Endothelial cell (in vitro differentiated cells): Measurements from ENCODE around the gene ZFHX3. TPM values are rescaled to one million over a fixed set of nuclear protein-coding genes. Genes with fewer than 3 reads are reported as not detected.

ENCODE experiments used
- DNase-seq: peaks from one replicate; pipeline ENCODE4 v3.0.0; 2021; ENCODE audit warnings: low spot score
- H3K27ac Mint-ChIP-seq: one replicate; pipeline ENCODE4 v1.8.0; 2021; ENCODE audit warnings: mixed read lengths, inconsistent platforms; ENCODE audit not compliant: unreplicated experiment
- H3K27me3 Mint-ChIP-seq: one replicate; pipeline ENCODE4 v1.8.0; 2021; ENCODE audit warnings: mild to moderate bottlenecking, moderate library complexity, mixed read lengths, inconsistent platforms; ENCODE audit not compliant: unreplicated experiment
- H3K36me3 Mint-ChIP-seq: one replicate; pipeline ENCODE4 v1.8.0; 2021; ENCODE audit warnings: mild to moderate bottlenecking, low read depth, mixed read lengths, inconsistent platforms; ENCODE audit not compliant: unreplicated experiment
- H3K4me1 Mint-ChIP-seq: one replicate; pipeline ENCODE4 v1.8.0; 2021; ENCODE audit warnings: mild to moderate bottlenecking, mixed read lengths, inconsistent platforms; ENCODE audit not compliant: unreplicated experiment
- H3K4me3 Mint-ChIP-seq: one replicate; pipeline ENCODE4 v1.8.0; 2021; ENCODE audit warnings: mild to moderate bottlenecking, mixed read lengths, inconsistent platforms; ENCODE audit not compliant: unreplicated experiment
- H3K9me3 Mint-ChIP-seq: one replicate; pipeline ENCODE4 v1.8.0; 2021; ENCODE audit warnings: mixed read lengths, inconsistent platforms; ENCODE audit not compliant: unreplicated experiment
- total RNA-seq: library from RNA; stranded (reverse); fragmentation: NEBNext Ultra II Directional; extraction: Animal tissue kit (Norgen Biotek cat#: 25700); gene quantifications from one replicate; pipeline ENCODE4 v1.2.1, GENCODE V29; 2021; ENCODE audit not compliant: unreplicated experiment
- TF ChIP-seq, protein P1 (sequence below): fragments of 200-600 bp; sonication (generic); IDR thresholded peaks from one replicate; pipeline ENCODE4 v1.5.0; 2021; ENCODE audit warnings: antibody characterized with exemption; ENCODE audit not compliant: unreplicated experiment

The ZFHX3 gene
- total RNA-seq, 1 donor from 2014 or later = 17.7 TPM

GRCh38 chr16:73064994-73065545 lies 17.1 kb upstream of the ZFHX3 start:
- Mint-ChIP-seq H3K4me3 (peak overlapping the region; percentile 83), H3K9me3 (no peaks in the 10 kb centered on the region), H3K27me3 (peaks cover 25% of the 10 kb centered on the region), H3K27ac (no peak overlapping the region), H3K4me1 (peaks cover 55% of the 10 kb centered on the region), H3K36me3 (peaks cover 3% of the 10 kb centered on the region)
- DNase-seq = no peak
- TF ChIP-seq, protein P1, sequence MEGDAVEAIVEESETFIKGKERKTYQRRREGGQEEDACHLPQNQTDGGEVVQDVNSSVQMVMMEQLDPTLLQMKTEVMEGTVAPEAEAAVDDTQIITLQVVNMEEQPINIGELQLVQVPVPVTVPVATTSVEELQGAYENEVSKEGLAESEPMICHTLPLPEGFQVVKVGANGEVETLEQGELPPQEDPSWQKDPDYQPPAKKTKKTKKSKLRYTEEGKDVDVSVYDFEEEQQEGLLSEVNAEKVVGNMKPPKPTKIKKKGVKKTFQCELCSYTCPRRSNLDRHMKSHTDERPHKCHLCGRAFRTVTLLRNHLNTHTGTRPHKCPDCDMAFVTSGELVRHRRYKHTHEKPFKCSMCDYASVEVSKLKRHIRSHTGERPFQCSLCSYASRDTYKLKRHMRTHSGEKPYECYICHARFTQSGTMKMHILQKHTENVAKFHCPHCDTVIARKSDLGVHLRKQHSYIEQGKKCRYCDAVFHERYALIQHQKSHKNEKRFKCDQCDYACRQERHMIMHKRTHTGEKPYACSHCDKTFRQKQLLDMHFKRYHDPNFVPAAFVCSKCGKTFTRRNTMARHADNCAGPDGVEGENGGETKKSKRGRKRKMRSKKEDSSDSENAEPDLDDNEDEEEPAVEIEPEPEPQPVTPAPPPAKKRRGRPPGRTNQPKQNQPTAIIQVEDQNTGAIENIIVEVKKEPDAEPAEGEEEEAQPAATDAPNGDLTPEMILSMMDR = no peak

GRCh38 chr16:73064212-73064993 lies 16.5 kb upstream of the ZFHX3 start:
- Mint-ChIP-seq H3K4me1 (peaks cover 58% of the 10 kb centered on the region), H3K36me3 (peaks cover 3% of the 10 kb centered on the region), H3K27me3 (peaks cover 25% of the 10 kb centered on the region), H3K4me3 (peak overlapping the region; percentile 83), H3K9me3 (no peaks in the 10 kb centered on the region), H3K27ac (no peak overlapping the region)
- no peak for DNase-seq
- TF ChIP-seq, protein P1 = no peak

- Mint-ChIP-seq H3K4me1 (peaks cover 58% of the 10 kb centered on the region), H3K27me3 (peaks cover 25% of the 10 kb centered on the region), H3K9me3 (no peaks in the 10 kb centered on the region), H3K4me3 (no peak overlapping the region), H3K36me3 (peaks cover 3% of the 10 kb centered on the region), H3K27ac (no peak overlapping the region)
- DNase-seq = no peak
- TF ChIP-seq, protein P1 = no peak
Observed at GRCh38 chr16:73063854-73064211, 15.9 kb upstream of the ZFHX3 start.

DNA sequence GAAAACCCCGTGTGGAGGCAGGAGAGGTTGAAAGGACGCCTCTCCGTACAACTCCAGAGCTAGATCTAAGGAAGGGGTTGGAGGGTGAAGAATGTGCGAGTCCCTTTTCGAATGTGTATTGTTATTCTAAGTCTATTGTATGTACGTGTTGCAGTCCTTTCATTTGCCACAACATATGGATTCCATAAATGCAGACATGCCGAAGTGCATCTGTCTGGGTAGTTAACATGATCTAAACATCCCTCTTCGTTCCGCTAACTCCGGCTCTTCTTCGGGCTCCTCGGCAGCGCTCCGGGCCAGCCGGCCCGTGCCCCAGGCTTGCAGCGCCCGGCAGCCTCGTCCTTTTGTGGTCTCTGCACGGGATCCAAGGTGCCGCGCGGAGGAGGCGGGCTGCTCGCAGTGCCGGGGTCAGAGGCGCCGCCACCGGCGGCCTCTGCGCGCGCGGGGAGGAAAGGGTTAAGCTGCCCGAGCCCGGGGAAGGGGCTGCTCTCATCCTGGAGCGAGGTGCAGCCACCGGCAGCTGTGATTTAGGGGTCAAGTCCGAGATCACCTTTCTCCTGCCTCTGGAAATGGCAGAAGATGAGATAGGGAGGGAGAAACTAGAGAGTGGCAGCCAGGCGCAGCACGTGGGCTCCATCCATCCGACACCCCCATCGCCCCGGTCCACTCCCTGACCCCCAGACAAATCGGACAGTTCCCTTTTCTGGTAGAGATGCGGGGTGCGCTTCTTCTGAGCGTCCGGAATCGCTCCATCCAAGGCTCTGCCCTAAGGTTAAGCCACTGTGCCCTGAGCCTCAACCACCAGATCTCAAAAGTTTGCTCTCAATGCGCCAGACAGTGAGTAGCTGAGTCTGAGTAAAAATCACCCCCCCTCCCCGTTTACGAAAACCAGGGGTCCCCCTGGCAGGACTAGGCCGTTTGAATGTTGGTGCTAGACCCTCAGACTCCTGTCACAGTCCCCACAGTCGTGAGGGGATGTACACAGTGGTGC lies 15.1 kb upstream of the ZFHX3 start:
- peaks cover 3% of the 10 kb centered on the region for H3K36me3 Mint-ChIP-seq
- no peaks in the 10 kb centered on the region for H3K9me3 Mint-ChIP-seq

More for the DNA sequence above, 15.1 kb upstream of the ZFHX3 start:
- Mint-ChIP-seq H3K4me1 (peaks cover 50% of the 10 kb centered on the region), H3K27ac (no peak overlapping the region), H3K4me3 (peak overlapping the region; percentile 63), H3K27me3 (peaks cover 25% of the 10 kb centered on the region)
- TF ChIP-seq, protein P1 = no peak
- DNase-seq = no peak
